Activated CD8-positive, alpha-beta memory T cell treated with anti-CD3 and anti-CD28 coated beads, Interleukin-2, amount 50 U/mL, for 1 hour (primary cell): Measurements from ENCODE around the gene IL36RN.

Experiments used
- DNase-seq: peaks from one replicate; pipeline ENCODE4 v3.0.0-alpha.2; 2020; ENCODE audit errors: extremely low read depth

The IL36RN gene

DNA sequence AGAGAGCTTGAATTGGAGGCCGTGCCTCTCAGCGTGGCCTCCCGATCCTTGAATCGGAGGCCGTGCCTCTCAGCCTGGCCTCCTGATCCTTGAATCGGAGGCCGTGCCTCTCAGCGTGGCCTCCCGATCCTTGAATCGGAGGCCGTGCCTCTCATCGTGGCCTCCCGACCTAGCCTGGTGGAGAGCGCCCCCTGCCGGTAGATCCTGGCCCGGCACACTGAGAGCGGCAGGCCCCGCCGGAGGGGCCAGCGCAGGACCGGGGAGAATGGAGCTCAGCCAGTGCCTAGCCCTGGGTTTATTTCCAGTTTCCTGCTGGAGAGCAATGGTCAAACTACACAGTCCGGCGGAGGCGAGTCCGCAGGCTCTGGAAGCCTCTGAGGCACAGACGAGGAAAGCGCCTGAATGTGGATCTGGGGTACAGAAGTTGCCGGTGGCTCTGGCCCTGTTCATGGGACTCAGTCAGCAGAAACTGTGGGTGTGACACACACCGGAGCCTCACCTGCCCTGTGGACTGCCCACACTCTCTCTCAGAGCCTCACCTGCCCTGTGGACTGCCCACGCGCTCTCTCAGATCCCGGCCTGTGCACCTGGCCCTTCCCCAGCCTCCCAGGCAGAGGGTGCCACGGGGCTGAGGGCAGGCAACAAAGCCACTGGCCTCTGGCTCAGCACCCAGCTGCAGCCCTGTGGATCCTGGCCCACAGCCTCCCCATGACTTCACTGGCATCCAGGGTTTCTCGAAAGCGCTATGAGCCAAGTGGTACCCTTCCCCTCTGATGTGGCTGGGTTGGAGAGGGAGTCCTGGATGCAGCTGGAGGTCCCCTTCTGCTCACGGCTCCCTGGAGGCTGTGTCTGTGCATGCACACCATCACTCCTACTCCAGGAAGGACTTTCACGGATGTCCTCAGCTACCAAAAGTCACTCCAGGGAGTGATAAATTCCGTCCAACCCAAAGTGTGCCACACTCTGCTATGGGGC is 7.8 kb upstream of the IL36RN start:
- DNase-seq: no peak

DNA sequence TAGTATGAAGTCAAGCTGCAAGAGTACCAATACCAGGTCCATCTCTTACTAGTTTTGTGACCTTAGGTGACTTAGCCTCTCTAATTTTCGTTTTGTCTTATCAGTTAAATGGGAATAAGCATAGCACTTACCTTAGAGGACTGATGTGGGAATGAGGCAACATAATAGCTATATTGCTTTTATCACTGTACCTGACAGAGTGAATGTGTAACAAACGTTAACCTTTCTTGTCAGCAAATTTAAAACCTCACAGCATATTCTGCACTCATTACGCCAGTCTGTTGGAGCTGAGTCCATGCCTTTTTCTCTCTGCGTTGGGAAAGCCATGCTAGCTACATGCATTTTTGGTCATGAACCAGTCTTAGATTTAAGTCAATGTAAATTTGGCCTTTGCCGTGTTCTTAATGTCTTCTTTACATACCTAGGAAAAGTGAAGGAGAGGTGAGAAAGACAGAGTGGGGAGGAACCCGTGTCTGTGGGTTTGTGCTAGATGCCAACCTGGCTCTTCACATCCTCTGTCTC is 6.5 kb upstream of the IL36RN start, which contains the start of gene IL36B:
Gene IL36B, minus strand, starts transcription at position 472 of the 522 bp plus-strand sequence.
- no peak for DNase-seq

DNA sequence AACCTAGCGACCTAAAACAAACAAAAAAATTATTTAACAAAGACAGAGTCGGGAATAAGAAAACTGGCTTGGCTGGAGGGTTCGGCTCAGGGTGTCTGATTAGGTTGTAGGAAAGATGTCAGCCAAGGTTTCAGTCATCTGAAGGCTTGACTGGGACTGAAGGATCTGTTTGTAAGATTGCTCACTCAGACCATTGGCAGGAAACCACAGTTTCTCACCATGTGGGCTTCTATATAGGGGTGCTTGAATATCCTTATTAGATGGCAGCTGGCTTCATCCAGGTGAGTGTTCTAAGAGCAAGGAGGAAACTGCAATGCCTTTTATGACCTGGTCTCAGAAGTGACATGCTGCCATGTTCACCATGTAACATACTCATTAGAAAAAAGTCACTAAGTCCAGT is 5.3 kb upstream of the IL36RN start:
- DNase-seq: no peak

DNA sequence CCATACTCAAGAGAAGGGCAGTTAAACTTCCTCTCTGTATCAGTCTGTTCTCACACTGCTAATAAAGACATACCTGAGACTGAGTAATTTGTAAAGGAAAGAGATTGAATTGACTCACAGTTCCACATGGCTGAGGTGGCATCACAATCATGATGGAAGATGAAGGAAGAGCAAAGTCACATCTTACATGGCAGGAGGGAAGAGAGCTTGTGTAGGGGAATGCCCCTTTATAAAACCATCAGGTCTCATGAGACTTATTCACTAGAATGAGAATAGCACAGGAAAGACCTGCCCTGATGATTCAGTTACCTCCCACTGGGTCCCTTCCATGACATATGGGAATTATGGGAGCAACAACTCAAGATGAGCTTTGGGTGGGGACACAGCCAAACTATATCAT is 4.9 kb upstream of the IL36RN start:
- DNase-seq: no peak

DNA sequence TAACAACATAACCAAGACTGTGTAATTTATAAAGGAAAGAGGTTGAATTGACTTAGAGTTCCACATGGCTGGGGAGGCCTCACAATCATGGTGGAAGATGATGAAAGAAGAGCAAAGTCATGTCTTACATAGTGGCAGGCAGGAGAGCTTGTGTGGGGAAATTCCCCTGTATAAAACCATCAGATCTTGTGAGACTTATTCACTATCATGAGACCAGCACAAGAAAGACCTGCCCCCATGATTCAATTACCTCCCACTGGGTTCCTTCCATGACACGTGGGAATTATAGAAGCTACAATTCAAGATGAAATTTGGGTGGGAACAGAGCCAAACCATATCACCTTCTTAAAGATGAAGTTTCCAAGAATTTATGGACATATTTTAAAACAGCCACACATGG is 2.5 kb upstream of the IL36RN start:
- no peak for DNase-seq

DNA sequence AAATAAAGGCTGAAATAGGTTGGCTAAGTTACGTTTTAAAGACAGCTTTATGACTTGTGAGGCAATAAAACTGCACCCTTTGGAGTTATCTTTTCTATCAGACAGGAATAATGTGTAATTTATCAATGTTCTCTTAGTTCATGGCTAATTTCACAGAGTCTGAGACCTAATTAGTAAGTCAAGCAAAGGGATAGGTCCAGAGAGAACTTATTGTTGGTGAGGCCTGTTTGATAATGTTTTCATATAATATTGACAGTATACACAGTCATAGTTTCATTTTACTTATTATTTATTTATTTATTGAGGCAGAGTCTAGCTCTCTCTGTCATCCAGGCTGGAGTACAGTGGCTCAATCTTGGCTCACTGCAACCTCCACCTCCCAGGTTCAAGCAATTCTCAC is 1.9 kb upstream of the IL36RN start:
- DNase-seq: no peak

DNA sequence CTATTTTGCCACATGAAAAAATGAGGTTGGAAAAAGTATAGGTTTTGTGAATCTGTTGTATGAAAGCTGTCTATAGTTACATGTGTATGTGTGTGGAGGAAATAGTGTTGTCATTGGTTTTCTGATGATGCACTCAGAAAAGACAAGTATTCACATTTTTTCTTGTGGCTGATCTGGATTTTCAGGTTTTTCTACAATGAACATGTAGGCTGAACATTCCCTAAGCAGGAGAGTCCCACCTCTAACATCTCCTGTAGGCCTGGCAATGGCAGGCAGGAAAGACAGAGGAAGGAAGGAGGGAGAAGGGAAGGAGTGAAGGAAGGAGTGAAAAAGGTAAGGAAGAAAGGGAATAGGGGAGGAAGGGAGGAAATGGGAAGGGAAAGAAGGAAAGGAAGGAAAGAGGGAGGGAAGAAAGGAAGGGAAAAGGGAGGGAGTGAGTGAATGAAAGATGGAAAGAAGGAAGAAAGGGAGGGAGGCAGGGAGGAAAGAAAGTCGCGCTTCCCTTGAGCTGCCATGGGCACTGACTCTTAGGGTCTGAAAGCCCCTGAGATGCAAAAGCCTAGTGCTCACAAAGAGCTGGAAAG is 495 bp upstream of the IL36RN start:
- DNase-seq: no peak

DNA sequence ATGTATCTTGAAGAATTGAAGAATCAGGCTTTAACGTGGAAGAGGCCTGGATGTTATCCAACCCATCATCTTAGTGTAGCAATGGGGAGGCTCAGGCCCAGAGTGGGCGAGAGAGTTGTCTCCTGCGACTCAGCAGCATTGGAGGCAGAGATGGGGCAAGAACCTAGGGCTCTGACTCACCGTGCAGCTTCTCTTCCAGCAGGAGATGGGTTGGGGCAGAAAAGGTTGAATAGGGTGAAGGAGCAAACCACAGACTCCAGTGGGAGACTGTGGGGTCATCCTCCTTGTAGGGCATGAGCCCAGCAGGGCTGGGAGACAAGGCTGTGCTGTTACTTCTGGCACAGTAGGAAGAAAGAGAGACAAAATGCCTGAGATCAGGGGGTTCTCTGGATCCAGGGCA is 1.4 kb downstream of the IL36RN start:
- DNase-seq: no peak

DNA sequence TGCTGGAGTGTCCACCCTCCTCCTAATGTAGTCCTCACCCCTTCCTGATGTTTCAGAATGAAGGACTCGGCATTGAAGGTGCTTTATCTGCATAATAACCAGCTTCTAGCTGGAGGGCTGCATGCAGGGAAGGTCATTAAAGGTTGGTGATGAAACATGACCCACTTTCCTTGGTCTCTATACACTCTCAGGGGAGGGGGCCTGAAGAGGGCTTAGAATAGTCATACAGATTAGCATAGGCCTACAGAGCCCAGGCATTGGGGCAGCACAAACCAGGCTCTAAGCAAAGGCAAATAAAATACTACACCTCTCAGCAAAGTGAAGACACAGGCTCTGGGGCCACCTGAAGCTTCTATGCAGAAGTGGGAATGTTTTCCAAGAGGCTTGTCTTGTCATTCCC is 1.8 kb downstream of the IL36RN start:
- no peak for DNase-seq

DNA sequence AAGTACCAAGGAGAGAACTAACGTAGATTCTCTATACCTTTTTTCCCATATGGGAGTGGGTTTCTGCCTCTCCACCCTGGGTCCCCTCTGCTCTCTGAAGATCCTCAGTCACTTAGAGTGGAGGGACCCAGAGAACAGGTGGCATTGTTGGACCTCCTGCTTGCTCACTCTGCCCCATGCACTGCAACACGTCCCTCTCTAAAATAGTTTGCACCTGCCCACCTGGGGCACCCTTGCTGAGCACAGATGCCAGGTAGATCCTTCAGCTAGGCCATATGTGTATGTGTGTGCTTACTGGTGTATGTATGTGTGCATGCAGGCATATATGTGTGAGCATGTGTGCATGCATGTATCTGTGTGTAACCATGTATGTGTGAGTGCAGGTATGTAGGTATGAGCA is 2.2 kb downstream of the IL36RN start:
- DNase-seq: no peak

DNA sequence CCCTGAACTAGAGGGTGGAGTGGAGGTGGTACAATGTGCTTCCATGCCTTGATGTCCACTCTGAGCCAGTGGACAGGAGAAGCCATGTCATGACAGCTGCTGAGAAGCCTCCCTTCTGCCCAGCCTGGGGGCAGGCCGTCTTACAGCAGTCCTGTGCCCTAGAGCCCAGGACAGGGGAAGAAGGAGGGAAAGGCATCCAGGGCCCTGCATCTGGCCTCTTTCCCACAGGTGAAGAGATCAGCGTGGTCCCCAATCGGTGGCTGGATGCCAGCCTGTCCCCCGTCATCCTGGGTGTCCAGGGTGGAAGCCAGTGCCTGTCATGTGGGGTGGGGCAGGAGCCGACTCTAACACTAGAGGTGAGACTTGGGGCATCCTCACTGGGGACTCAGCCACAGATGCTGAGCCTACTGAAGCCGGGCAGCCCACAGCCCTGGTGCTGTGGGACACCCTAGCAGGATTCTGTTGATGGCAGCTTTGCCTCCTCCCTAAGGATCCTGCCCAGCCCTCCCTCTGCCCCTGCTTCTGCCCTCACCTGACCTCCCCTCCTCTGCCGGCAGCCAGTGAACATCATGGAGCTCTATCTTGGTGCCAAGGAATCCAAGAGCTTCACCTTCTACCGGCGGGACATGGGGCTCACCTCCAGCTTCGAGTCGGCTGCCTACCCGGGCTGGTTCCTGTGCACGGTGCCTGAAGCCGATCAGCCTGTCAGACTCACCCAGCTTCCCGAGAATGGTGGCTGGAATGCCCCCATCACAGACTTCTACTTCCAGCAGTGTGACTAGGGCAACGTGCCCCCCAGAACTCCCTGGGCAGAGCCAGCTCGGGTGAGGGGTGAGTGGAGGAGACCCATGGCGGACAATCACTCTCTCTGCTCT is 3.1 kb downstream of the IL36RN start:
- no peak for DNase-seq

DNA sequence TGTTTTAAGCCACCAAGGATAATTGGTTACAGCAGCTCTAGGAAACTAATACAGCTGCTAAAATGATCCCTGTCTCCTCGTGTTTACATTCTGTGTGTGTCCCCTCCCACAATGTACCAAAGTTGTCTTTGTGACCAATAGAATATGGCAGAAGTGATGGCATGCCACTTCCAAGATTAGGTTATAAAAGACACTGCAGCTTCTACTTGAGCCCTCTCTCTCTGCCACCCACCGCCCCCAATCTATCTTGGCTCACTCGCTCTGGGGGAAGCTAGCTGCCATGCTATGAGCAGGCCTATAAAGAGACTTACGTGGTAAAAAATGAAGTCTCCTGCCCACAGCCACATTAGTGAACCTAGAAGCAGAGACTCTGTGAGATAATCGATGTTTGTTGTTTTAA is 5.3 kb downstream of the IL36RN start:
- no peak for DNase-seq

DNA sequence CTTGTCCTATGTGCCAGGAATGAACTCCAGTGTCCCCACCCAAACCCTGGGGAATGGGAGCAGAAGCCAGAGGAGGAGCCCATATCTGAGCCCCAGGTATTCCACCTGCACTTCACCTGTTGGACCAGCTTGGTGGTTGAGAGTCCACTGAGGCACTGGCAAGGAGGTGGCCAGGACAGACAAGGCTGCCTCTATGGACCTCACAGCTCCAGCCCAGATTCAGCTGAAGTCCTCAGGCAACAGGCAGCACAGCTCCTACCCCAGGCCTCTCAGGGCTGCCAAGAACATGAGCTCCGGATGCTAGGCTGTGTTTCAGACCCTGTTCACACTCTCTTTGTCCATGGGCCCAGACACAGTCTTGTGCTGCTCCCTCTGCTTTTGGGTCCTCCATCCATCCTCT is 5.9 kb downstream of the IL36RN start:
- DNase-seq: no peak

DNA sequence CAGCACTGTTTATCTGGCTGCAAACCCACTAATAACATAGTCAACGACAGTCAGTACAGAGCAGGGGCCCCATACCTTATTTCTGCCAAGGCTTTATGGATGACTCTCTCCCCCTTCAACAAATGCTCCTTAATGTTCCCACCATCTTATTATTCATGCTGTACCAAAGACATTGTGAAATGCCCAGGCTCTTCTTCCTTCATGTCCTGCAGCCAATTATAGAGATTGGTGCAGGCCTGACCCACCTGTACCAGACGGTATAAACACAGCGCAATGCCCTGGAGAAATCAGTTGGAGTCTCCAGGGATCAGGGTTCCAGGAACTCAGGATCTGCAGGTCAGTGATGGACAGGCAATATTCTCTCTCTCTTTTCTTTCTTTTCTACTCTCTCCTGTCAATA is 8.7 kb downstream of the IL36RN start, which contains the start of gene IL1F10:
Gene IL1F10, plus strand, starts transcription at position 290 of the 400 bp plus-strand sequence. CDS start 4,769 bp downstream, outside the sequence.
- DNase-seq: no peak

DNA sequence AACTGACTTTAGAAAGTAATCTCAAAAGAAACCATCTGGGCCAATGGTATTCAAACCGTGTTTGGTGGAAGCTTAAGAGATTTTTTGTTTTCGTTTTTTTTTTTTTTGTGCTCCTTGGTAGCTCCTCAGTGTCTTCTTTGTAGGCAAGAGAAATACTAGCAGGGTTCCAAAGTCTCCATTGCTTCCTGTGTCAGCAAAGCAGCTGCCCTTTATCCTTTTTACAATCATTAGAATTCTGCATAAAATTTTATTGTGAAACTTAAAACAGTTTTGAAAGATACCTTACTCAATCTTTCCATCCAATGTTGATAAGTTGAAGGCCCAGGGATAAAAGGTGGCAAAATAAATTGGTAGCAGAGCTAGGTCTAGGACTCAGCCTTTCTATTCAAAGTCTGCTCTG is 9.3 kb downstream of the IL36RN start:
- DNase-seq: no peak

DNA sequence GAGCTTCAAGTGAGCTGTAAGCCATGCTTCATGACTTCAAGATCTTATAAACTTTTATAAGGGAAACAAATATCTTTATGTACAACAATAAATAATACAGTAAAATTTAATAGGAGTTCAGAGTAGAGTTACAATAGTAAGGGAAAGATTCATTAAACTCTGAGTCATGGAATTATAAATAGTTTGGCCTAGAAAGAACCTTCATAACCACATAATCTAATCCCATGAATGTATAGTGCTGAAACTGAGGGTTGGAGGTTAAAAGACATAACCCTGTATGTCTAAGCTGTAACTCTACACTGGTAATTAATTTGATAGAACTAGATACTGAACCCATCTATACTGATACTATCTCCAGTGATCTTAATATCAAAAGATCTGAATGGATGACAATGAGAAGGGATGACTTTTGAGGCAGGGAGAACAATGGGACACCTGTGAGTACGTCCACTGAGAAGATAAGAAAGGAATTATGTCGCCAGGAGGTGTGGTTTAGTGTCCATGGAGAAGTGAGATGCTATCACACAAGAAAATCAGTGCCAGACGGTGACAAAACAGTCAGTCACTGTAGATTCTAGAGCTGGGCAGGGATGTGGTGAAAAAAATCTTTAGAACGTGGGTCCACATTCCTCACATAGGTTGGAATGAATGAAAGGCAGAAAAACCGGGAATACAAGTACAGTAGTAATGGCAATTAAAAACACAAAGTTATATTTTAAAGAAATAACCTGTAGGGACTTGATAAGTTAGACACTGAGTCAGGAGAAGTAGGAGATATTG is 9.9 kb downstream of the IL36RN start:
- no peak for DNase-seq

DNA sequence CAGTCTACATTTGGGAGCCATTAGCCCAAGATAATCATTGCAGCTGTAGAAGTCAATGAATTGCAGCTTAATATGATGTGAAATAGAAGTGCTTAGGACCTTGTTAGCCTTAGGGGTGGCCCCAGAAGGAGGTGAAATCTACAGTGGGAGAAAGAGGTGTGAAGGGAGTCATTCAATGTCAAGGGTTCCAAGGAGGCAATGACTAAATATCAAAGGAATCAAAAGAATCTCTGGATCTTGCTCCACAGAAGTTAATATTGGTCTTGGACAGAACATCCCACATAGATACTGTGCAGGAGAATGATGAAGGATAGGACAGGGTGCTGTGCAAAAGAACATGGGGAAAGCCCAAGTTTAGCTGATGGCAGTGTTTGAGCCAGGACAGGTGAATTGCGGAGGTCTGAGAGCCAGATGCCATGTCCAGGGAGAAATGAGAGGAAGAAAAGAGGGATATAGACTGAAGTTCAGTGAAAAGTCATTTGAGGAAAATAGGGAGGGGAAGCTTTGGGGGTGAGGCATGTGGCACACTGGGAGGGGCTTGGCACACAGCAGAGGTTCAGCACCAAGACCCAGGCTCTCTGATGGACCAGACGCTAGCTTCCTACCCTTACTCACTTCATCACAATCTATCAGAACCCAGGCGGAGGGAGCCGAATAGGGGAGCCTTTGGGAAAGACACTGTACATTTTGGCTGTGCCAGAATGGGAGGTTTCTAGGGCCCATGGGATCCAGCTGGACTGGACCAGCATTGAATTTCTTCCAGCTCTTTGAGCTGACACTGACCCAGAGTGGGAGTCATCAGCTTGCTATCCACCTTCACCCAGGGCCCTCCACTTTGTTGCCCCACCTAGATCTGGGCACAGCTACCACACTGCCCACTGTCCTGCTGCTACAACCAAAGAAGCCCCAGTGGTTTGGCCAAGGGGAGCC is 10.9 kb downstream of the IL36RN start:
- DNase-seq: no peak

DNA sequence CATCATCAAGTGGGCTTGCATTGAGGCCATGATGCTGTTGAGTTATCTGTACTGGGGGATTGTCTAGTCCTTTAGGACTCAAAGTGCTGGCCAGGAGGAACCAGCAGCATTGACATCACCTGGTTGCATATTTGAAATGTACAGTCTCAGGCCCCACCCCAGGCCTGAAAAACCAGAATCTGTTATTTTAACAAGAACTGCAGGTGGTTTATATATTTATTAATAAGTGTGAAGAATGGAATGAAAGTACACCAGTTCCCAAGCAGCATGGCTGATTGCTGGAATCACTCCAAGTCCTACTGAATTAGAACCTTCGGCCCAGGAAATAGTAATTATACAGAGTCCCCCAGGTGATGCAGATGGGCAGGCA is 11.6 kb downstream of the IL36RN start:
- no peak for DNase-seq

DNA sequence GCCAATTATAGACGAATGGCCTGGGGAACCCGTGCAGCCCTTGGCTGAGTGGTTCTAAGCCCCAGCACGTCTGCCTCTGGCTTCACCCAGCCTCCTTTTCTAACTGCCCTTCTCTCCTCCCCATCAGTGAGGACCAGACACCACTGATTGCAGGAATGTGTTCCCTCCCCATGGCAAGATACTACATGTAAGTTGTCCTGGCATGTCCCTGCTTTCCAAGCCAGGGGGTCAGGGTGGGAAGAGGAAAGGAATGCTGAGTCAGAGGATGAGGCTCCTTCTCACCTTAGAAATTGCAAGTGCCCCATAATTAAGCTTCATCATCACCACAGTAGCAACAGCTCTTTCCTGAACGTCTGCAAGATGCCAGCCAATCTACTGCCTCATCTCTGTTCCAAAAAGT is 13.6 kb downstream of the IL36RN start:
- DNase-seq: no peak

DNA sequence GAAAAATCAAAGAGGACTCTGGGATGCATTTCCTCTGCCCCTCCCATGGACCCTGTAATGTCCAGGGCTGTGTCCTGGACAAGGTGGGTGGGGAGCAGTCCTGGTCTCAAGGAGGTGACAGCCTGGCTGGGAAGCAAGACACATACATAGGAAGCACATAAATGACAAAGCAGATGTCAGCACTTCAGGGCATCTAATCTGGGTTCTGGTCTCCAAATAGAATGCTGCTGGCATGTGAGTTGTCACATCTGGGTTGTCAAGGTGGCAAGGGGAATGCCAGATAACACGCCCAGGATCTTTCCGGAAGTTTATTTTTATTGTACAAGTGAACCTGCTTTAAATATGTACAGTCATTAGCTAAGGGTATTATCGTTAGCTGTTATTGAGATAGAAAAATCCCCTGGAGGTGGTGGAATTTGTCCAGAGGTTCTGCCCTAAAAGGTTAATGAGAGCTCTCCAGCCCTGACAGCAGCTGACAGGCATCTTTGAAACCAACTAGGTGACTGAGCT is 14.4 kb downstream of the IL36RN start:
- DNase-seq: no peak
